Astrocyte of the spinal cord (primary cell): ENCODE data around the gene BMP6.
"Not testable (repeated sequence)": the region's sequence is repeated elsewhere in the genome, so short reads cannot be mapped to it uniquely, and the experiment has no call there.

Experiments
- DNase-seq: peaks from one replicate; pipeline ENCODE4 v3.0.0; 2011; ENCODE audit warnings: low read depth, low spot score
- H3K4me3 ChIP-seq: 2 replicates; pipeline ENCODE4 v1.5.1; 2011; ENCODE audit warnings: low read depth, mild to moderate bottlenecking, low read length, moderate library complexity
- CTCF ChIP-seq: IDR thresholded peaks from 2 replicates; pipeline ENCODE4 v1.5.1; 2012; ENCODE audit warnings: low read depth, mild to moderate bottlenecking, low read length, inconsistent platforms
- in situ Hi-C: cut with HindIII; loops from 2 replicates; pipeline ENCODE4 v1.10.0; 2017; ENCODE audit warnings: low sequenced_read_pairs

The BMP6 gene

GRCh38 chr6:7887278-7887991, 161.5 kb downstream of the BMP6 start:
- in situ Hi-C loops, result no loop called here
- no peak overlapping the region for H3K4me3 ChIP-seq
- TF ChIP-seq CTCF, result no peak
- no peak for DNase-seq

- no peak for TF ChIP-seq CTCF
- no peak for DNase-seq
- in situ Hi-C loops, result no loop called here
- no peak overlapping the region for H3K4me3 ChIP-seq
These were observed 162.9 kb downstream of the BMP6 start for GRCh38 chr6:7888587-7889357.

GRCh38 chr6:7891078-7891872, 165.4 kb downstream of the BMP6 start:
- TF ChIP-seq CTCF, result no peak
- in situ Hi-C loops, result no loop called here
- H3K4me3 ChIP-seq, result no peak overlapping the region
- no peak for DNase-seq

GRCh38 chr6:7892367-7892766, 166.5 kb downstream of the BMP6 start:
- in situ Hi-C loops, DNase-seq, H3K4me3 ChIP-seq: not testable (repeated sequence)

GRCh38 chr6:7893342-7893741, 167.4 kb downstream of the BMP6 start:
- TF ChIP-seq CTCF, result no peak
- no peak for DNase-seq
- H3K4me3 ChIP-seq, result no peak overlapping the region
- in situ Hi-C loops, result no loop called here

GRCh38 chr6:7894262-7895124, 168.6 kb downstream of the BMP6 start:
- in situ Hi-C loops, result no loop called here

More at GRCh38 chr6:7894262-7895124, 168.6 kb downstream of the BMP6 start:
- no peak for TF ChIP-seq CTCF
- DNase-seq, result no peak
- H3K4me3 ChIP-seq, result no peak overlapping the region
